GM12878 (cell line): ENCODE results near the gene CXCL14. TPM values are rescaled to one million over a fixed set of nuclear protein-coding genes. Genes with fewer than 3 reads are reported as not detected.

Source experiments
- ATAC-seq: fragments of 200-7000 bp; cut with Tn5 transposase; 3 replicates; pipeline ENCODE4 v1.9.1; 2020; ENCODE audit warnings: mild to moderate bottlenecking, moderate library complexity
- BruUV-seq: library from RNA; stranded (reverse); fragments of 400-500 nt; replicated peaks from 2 replicates; lab custom pipeline; 2021; lab: Mats Ljungman, UMichigan
- CTCF ChIA-PET: fragments of 300-600 bp; sonication (Branson Sonifier 250); formaldehyde crosslinking; extraction: SDS; loops from one replicate; lab custom pipeline; 2021; ENCODE audit warnings: inconsistent platforms; lab: Yijun Ruan, JAX
- POLR2A ChIA-PET: fragments of 350-600 bp; formaldehyde crosslinking; extraction: SDS; loops from one replicate; lab custom pipeline; 2021; ENCODE audit warnings: inconsistent platforms; lab: Charles Lee
- RAD21 ChIA-PET: fragments of 300-600 bp; sonication (Branson Sonifier 250); formaldehyde crosslinking; loops from one replicate; lab custom pipeline; 2023; ENCODE audit warnings: antibody characterized with exemption; ENCODE audit not compliant: unreplicated experiment; lab: Charles Lee
- SMC1A ChIA-PET: fragments of 300-600 bp; sonication (Branson Sonifier 250); formaldehyde crosslinking; loops from one replicate; lab custom pipeline; 2023; ENCODE audit not compliant: unreplicated experiment, uncharacterized antibody; lab: Charles Lee
- DNase-seq: peaks from one replicate; pipeline ENCODE4 v3.0.0-alpha.2; 2011; ENCODE audit warnings: low read depth, low spot score
- FAIRE-seq: peaks from 3 replicates; lab custom pipeline; 2011; peaks lifted over from hg19 to GRCh38; lab: Jason Lieb, UNC
- H2AFZ ChIP-seq: 2 replicates; pipeline ENCODE4 v1.6.0; 2011; ENCODE audit warnings: low read depth, low read length, control low read depth; ENCODE audit not compliant: control insufficient read depth
- H3K27ac ChIP-seq: 2 replicates; pipeline ENCODE4 v1.5.1; 2011; ENCODE audit warnings: control low read depth; ENCODE audit not compliant: control insufficient read depth, insufficient read depth
- H3K27me3 ChIP-seq, 2 experiments: replicated peaks in 1 of 2; 2 replicates each; pipeline versions ENCODE4 v1.6.0 to v1.6.1; 2011; ENCODE audit warnings: low read length in 1 of 2; ENCODE audit not compliant: control insufficient read depth in 2 of 2, insufficient read depth in 2 of 2
- H3K36me3 ChIP-seq, 2 experiments: 2 replicates each; pipeline ENCODE4 v1.5.1; 2011; ENCODE audit warnings: low read length in 1 of 2; ENCODE audit not compliant: control insufficient read depth in 2 of 2, insufficient read depth in 2 of 2
- H3K4me1 ChIP-seq: 2 replicates; pipeline ENCODE4 v1.6.1; 2011; ENCODE audit warnings: mild to moderate bottlenecking, low read length, moderate library complexity, mixed read lengths; ENCODE audit not compliant: control insufficient read depth, insufficient read depth
- H3K4me2 ChIP-seq: 2 replicates; pipeline ENCODE4 v1.6.0; 2011; ENCODE audit warnings: control low read depth; ENCODE audit not compliant: control insufficient read depth, insufficient read depth
- H3K4me3 ChIP-seq: fragments of 200-600 bp; sonication (generic); 2 replicates; pipeline ENCODE4 v1.5.1; 2016
- H3K79me2 ChIP-seq: 2 replicates; pipeline ENCODE4 v1.6.0; 2011; ENCODE audit warnings: low read length; ENCODE audit not compliant: control insufficient read depth, insufficient read depth
- H3K9ac ChIP-seq: 2 replicates; pipeline ENCODE4 v1.8.0; 2011; ENCODE audit warnings: low read length, control low read depth, mixed read lengths; ENCODE audit not compliant: control insufficient read depth, insufficient read depth
- H3K9me3 ChIP-seq: replicated peaks from 3 replicates; pipeline ENCODE4 v1.5.1; 2011; ENCODE audit warnings: mild to moderate bottlenecking, low read length; ENCODE audit not compliant: control insufficient read depth, insufficient read depth
- H4K20me1 ChIP-seq: 2 replicates; pipeline ENCODE4 v1.6.0; 2011; ENCODE audit not compliant: control insufficient read depth, insufficient read depth
- ATF3 ChIP-seq: IDR thresholded peaks from 2 replicates; pipeline ENCODE4 v1.6.1; 2011; ENCODE audit warnings: low read depth, mild to moderate bottlenecking, low read length, moderate library complexity, borderline replicate concordance; ENCODE audit errors: extremely low read depth
- BCL11A ChIP-seq: IDR thresholded peaks from 2 replicates; pipeline ENCODE4 v1.6.1; 2011; ENCODE audit warnings: low read depth, low read length
- BCLAF1 ChIP-seq: fragments of 450-650 bp; IDR thresholded peaks from 2 replicates; pipeline ENCODE4 v1.6.1; 2017; ENCODE audit warnings: antibody characterized with exemption, mild to moderate bottlenecking, moderate library complexity
- CEBPZ ChIP-seq: fragments of 150-350 bp; IDR thresholded peaks from 2 replicates; pipeline ENCODE4 v1.6.1; 2016; ENCODE audit warnings: low read depth, low read length
- IRF3 ChIP-seq: fragments of 450-650 bp; IDR thresholded peaks from 2 replicates; pipeline ENCODE4 v1.6.1; 2014; ENCODE audit warnings: mild to moderate bottlenecking
- LARP7 ChIP-seq: fragments of 450-650 bp; IDR thresholded peaks from 2 replicates; pipeline ENCODE4 v1.6.1; 2017; ENCODE audit warnings: mild to moderate bottlenecking
- MEF2A ChIP-seq: IDR thresholded peaks from 2 replicates; pipeline ENCODE4 v1.6.1; 2011; ENCODE audit warnings: low read depth, mild to moderate bottlenecking, low read length, moderate library complexity; ENCODE audit not compliant: insufficient read depth
- MEF2B ChIP-seq: fragments of 450-650 bp; IDR thresholded peaks from 2 replicates; pipeline ENCODE4 v1.6.1; 2018; ENCODE audit warnings: mild to moderate bottlenecking, moderate library complexity; ENCODE audit not compliant: partially characterized antibody, poor library complexity, severe bottlenecking
- NFYA ChIP-seq: IDR thresholded peaks from 2 replicates; pipeline ENCODE4 v1.6.1; 2011; ENCODE audit warnings: low read depth, mild to moderate bottlenecking, low read length, improper control_type of control experiment, borderline replicate concordance
- NR2F1 ChIP-seq: fragments of 450-650 bp; conservative IDR thresholded peaks from 2 replicates; pipeline ENCODE4 v1.6.1; 2017; ENCODE audit warnings: mild to moderate bottlenecking
- RAD51 ChIP-seq: fragments of 450-650 bp; IDR thresholded peaks from 2 replicates; pipeline ENCODE4 v1.6.1; 2016; ENCODE audit warnings: moderate library complexity, mild to moderate bottlenecking, inconsistent platforms
- SIX5 ChIP-seq: IDR thresholded peaks from 2 replicates; pipeline ENCODE4 v1.6.1; 2011; ENCODE audit warnings: mild to moderate bottlenecking, low read depth, low read length, moderate library complexity; ENCODE audit not compliant: severe bottlenecking
- SMARCA5 ChIP-seq: fragments of 450-650 bp; IDR thresholded peaks from 2 replicates; pipeline ENCODE4 v1.6.1; 2017; ENCODE audit warnings: mild to moderate bottlenecking
- SUZ12 ChIP-seq: fragments of 200-600 bp; sonication (generic); IDR thresholded peaks from one replicate; pipeline ENCODE4 v1.6.1; 2018; ENCODE audit warnings: antibody characterized with exemption, mild to moderate bottlenecking; ENCODE audit not compliant: unreplicated experiment
- TARDBP ChIP-seq: IDR thresholded peaks from 2 replicates; pipeline ENCODE4 v1.6.1; 2016; ENCODE audit warnings: borderline replicate concordance
- TCF12 ChIP-seq: IDR thresholded peaks from 2 replicates; pipeline ENCODE4 v1.6.1; 2011; ENCODE audit warnings: low read depth, mild to moderate bottlenecking, low read length
- ZNF217 ChIP-seq: fragments of 450-650 bp; IDR thresholded peaks from 2 replicates; pipeline ENCODE4 v1.6.1; 2017; ENCODE audit warnings: antibody characterized with exemption, mild to moderate bottlenecking
- ZNF622 ChIP-seq: fragments of 450-650 bp; IDR thresholded peaks from 2 replicates; pipeline ENCODE4 v1.6.1; 2017; ENCODE audit warnings: mild to moderate bottlenecking, inconsistent platforms
- WGBS: methylation state at CpG from one replicate; pipeline ENCODE4 v1.1.6; 2016; ENCODE audit warnings: low lambda C conversion rate; ENCODE audit not compliant: insufficient replicate concordance, insufficient coverage; ENCODE audit errors: missing lambda C conversion rate; 5-methylcytosine and 5-hydroxymethylcytosine counted together
- in situ Hi-C: fragments of 300-500 bp; cut with MboI; formaldehyde crosslinking; loops from 9 replicates; pipeline ENCODE4 v1.14.3; 2018; ENCODE audit warnings: mixed read lengths
- intact Hi-C: fragments of 100-400 bp; cut with micrococcal nuclease; formaldehyde crosslinking; loops from one replicate; pipeline ENCODE4 v1.14.2; 2022; ENCODE audit not compliant: unreplicated experiment
- polyA plus RNA-seq, 11 experiments: library from polyadenylated mRNA; depleted of rRNA in 4 of 11; unstranded in 6 of 11; stranded (reverse) in 5 of 11; fragments of >200 nt; fragmentation: Nextera tagmentation in 4 of 11; fragmentation: Illumina TruSeq in 1 of 11; extraction: Ambion mirVana in 4 of 11; extraction: Trizol in 1 of 11; gene quantifications; 1 replicate in 1 of 11; 2 replicates in 10 of 11; pipeline versions ENCODE4 v1.2.1 to v1.2.3, GENCODE V29; 2011 to 2016; ENCODE audit warnings: inconsistent platforms in 2 of 11, missing spikeins in 2 of 11, low read depth in 1 of 11
- total RNA-seq, 4 experiments: library from RNA; depleted of rRNA in 3 of 4; stranded (reverse); fragments of >200 nt in 3 of 4; fragmentation: Illumina TruSeq in 1 of 4; extraction: Trizol in 1 of 4; gene quantifications; 2 replicates each; pipeline versions ENCODE4 v1.2.1 to v1.2.3, GENCODE V29; 2013 to 2021

The CXCL14 gene
- total and polyA plus RNA-seq, 10 of the 15 experiments (the other 5 are each of a cell fraction or from before 2014, with no cell fraction given), result 0.05 TPM; not detected in 9

GRCh38 chr5:135609981-135610380 lies 31.2 kb upstream of the CXCL14 start:
- H3K36me3 ChIP-seq, result no peaks in the 10 kb centered on the region
- no peak for TF ChIP-seq LARP7
- no peak for TF ChIP-seq IRF3
- no peak for TF ChIP-seq TCF12
- TF ChIP-seq BCLAF1, result no peak
- no peak for TF ChIP-seq ZNF622
- TF ChIP-seq TARDBP, result no peak
- TF ChIP-seq ATF3, result no peak
- TF ChIP-seq SIX5, result no peak
- TF ChIP-seq CEBPZ, result no peak
- TF ChIP-seq SUZ12, result no peak
- TF ChIP-seq MEF2B, result no peak
- no peak for TF ChIP-seq MEF2A
- TF ChIP-seq NR2F1, result no peak
- no peak for TF ChIP-seq ZNF217
- TF ChIP-seq BCL11A, result no peak
- TF ChIP-seq SMARCA5, result no peak
- TF ChIP-seq RAD51, result no peak
- TF ChIP-seq NFYA, result no peak
- no peaks in the 10 kb centered on the region for H3K79me2 ChIP-seq
- 20% methylated on average over 4 of the region's 4 CpGs for WGBS
- no peak for FAIRE-seq
- no peak for DNase-seq
- no peaks in the 10 kb centered on the region for H3K27me3 ChIP-seq
- POLR2A ChIA-PET, result no interaction called here
- no peaks in the 10 kb centered on the region for H4K20me1 ChIP-seq
- no peaks in the 10 kb centered on the region for H3K4me1 ChIP-seq
- no peak for ATAC-seq
- no peaks in the 10 kb centered on the region; the same call in 1 of the 3 replicates for H3K9me3 ChIP-seq
- in situ Hi-C loops (no loop called here), intact Hi-C loops (no loop called here)
- CTCF ChIA-PET, result interaction anchor here (0.9 to 1.2 kb wide), 2 partner anchors 39 to 49 kb away, joined by 3 read pairs; no protein-coding TSS in a partner anchor
- SMC1A ChIA-PET, result no interaction called here
- no peak overlapping the region for H3K27ac ChIP-seq
- H3K9ac ChIP-seq, result no peak overlapping the region
- RAD21 ChIA-PET, result no interaction called here
- H3K4me2 ChIP-seq, result no peak overlapping the region
- no peak overlapping the region for H3K4me3 ChIP-seq
- BruUV-seq, result no TSS peak
- H2AFZ ChIP-seq, result no peak overlapping the region
